22Rv1 (cell line): ENCODE results near the gene SEC16A.

Experiments
- H3K27ac ChIP-seq: fragments of 450-650 bp; 2 replicates; pipeline ENCODE4 v1.5.1; 2017
- CTCF ChIP-seq: fragments of 450-650 bp; IDR thresholded peaks from 2 replicates; pipeline ENCODE4 v1.5.1; 2017; ENCODE audit warnings: mild to moderate bottlenecking
- ZFX ChIP-seq: fragments of 450-650 bp; IDR thresholded peaks from 2 replicates; pipeline ENCODE4 v1.6.1; 2017; ENCODE audit warnings: antibody characterized with exemption, borderline replicate concordance

The SEC16A gene

DNA sequence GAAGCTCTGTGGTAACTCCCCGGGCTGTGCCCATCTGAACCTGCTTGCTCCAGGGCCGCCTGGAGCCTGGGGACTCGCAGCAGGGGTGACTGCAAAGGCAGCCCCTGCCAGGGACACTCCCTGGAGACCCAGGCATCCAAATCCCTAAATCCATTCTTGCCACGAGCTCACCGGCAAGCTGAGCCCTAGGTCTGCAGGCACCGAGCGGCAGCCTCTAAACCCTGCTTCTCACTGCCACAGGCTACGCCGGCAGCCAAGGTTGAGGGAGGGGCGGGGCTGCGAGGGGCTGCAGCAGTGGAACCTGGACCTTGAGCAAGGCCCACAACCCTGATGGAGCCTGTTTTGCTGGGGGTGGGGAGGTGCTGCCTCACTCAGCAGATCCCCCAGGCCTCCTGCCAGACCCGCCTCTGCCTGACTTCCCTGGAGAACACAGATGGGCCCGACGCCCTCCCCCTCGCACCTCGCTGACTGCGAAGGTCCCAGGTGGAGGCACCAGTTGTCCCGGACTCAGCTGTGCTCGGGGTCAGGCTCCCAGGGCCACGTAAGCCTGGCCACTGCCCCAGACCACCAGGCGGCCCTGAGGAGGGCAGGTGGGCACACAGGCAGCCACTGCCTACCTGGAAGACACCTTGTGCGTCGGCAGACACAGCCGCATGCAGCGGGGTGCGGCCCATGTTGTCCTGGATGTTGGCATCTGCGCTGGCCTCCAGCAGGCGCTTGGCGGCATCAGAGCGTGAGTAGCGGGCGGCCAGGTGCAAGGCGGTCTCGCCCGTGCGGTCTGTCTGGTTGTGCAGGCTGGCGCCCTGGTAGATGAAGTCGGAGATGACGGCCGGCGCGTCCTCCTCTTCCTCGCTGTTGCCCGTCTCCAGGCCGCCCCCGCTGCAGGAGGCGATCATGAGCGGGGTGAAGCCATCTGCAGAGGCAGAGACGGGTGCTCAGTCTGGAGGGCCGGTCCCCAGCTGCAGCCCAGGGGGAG lies 17.4 kb upstream of the SEC16A start:
- TF ChIP-seq ZFX (no peak), CTCF (no peak)
- no peak overlapping the region for H3K27ac ChIP-seq

- TF ChIP-seq ZFX: no peak
- no peak for TF ChIP-seq CTCF
- H3K27ac ChIP-seq: no peak overlapping the region
Observed at GRCh38 chr9:136499071-136499934, 16.5 kb upstream of the SEC16A start.

- TF ChIP-seq CTCF (no peak), ZFX (no peak)
- H3K27ac ChIP-seq: no peak overlapping the region
Observed at GRCh38 chr9:136497916-136498695, 15.3 kb upstream of the SEC16A start.

DNA sequence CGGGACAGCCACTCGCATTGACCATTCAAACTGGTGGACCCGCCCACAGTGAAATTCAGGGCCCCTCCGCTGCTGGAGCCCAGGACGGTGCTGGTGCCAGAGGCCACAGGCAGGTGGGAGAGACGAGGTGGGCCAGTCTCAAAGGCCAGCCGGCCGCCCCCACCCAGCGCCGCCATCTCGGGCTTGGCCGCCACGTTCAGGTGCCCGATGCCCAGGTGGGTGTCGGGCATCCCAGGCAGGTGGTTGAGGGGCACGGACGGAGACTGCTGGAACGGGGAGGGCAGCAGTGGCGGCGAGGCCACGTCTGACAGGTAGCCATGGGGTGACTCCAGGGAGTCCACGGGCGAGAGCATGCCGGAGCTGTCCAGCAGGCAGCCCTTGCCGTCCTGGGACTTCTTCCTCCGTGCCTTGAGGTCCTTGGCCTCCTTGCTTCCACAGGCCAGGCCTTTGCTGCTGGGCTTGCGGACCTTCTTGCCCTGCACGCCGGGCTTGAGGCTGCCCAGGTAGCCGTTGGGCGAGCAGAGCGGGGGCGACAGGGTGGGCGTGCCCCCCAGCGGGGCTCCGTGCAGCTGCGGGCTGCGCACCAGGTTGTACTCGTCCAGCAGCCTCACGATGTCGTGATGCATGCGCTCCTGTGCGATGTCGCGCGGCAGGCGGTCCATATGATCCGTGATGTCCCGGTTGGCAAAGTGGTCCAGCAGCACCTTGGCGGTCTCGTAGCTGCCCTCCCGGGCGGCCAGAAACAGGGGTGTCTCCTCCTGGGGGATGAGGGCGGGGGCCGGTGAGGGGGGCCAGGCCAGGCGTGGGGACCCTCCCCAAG lies 14.2 kb upstream of the SEC16A start:
- TF ChIP-seq CTCF (no peak), ZFX (no peak)
- H3K27ac ChIP-seq: no peak overlapping the region

DNA sequence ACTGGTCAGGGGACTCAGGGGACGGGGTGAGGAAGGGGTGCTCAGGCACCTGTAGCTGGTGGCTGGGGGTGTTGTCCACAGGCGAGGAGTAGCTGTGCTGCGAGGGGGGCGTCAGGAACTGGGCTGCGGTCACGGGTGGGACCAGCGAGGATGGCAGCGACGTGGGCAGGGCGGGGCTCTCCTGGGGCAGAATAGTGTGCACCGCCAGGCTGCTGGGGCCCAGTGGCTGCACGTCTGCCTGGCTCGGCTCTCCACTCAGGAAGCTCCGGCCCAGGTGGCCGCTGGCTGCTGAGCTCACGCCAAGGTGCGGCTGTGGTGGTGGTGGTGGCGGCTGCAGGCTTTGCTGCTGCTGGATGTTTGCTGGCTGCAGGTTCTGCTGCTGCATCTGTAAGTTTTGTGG lies 13.3 kb upstream of the SEC16A start:
- no peak overlapping the region for H3K27ac ChIP-seq
- TF ChIP-seq ZFX (no peak), CTCF (no peak)

- H3K27ac ChIP-seq: no peak overlapping the region
- TF ChIP-seq ZFX (no peak), CTCF (no peak)
Observed at GRCh38 chr9:136495238-136495800, 12.5 kb upstream of the SEC16A start.
